SU-DHL-6 (cell line): ENCODE data around the gene CHRNA10.

ENCODE experiments used
- H2AFZ ChIP-seq: fragments of 200-600 bp; sonication (generic); 2 replicates; pipeline ENCODE4 v1.6.1; 2014; ENCODE audit warnings: low read depth, mild to moderate bottlenecking, moderate library complexity, mixed read lengths, antibody characterized with exemption, low read length; ENCODE audit not compliant: severe bottlenecking
- H3F3A ChIP-seq: fragments of 200-600 bp; shearing (Covaris generic); 2 replicates; pipeline ENCODE4 v1.6.0; 2016; ENCODE audit warnings: antibody characterized with exemption, mild to moderate bottlenecking; ENCODE audit not compliant: insufficient read depth
- H3K27ac ChIP-seq: fragments of 200-600 bp; sonication (generic); 2 replicates; pipeline ENCODE4 v1.5.1; 2016; ENCODE audit warnings: low read depth, mild to moderate bottlenecking, low read length, moderate library complexity, mixed read lengths
- H3K27me3 ChIP-seq: fragments of 200-600 bp; sonication (generic), shearing (Covaris generic); 2 replicates; pipeline ENCODE4 v1.6.0; 2014; ENCODE audit warnings: mild to moderate bottlenecking, low read length
- H3K36me3 ChIP-seq: fragments of 200-600 bp; sonication (generic); 2 replicates; pipeline ENCODE4 v1.6.1; 2014; ENCODE audit warnings: mild to moderate bottlenecking, low read length, mixed read lengths
- H3K4me2 ChIP-seq: fragments of 300-600, 200-600 bp; shearing (Covaris generic), sonication (generic); 2 replicates; pipeline ENCODE4 v1.6.0; 2014; ENCODE audit warnings: low read length, low read depth, mild to moderate bottlenecking; ENCODE audit not compliant: poor library complexity, severe bottlenecking
- H3K4me3 ChIP-seq: fragments of 200-600 bp; sonication (generic); 2 replicates; pipeline ENCODE4 v1.5.1; 2014; ENCODE audit warnings: antibody characterized with exemption, low read length, mild to moderate bottlenecking, mixed read lengths; ENCODE audit not compliant: insufficient read depth, poor library complexity, severe bottlenecking
- H3K79me2 ChIP-seq: fragments of 200-600 bp; sonication (generic); 2 replicates; pipeline ENCODE4 v1.6.1; 2014; ENCODE audit warnings: mild to moderate bottlenecking, low read length, moderate library complexity; ENCODE audit not compliant: insufficient read depth
- H3K9ac ChIP-seq: fragments of 200-600 bp; sonication (generic); 2 replicates; pipeline ENCODE4 v1.7.0; 2014; ENCODE audit warnings: mild to moderate bottlenecking, low read length
- H3K9me2 ChIP-seq: fragments of 200-600 bp; sonication (generic); replicated peaks from 2 replicates; pipeline ENCODE4 v1.6.1; 2014; ENCODE audit warnings: low read length; ENCODE audit not compliant: insufficient read depth
- H3K9me3 ChIP-seq: fragments of 200-600 bp; sonication (generic); 2 replicates; pipeline ENCODE4 v1.6.1; 2014; ENCODE audit warnings: low read length, mixed read lengths; ENCODE audit not compliant: insufficient read depth
- H4K20me1 ChIP-seq: fragments of 200-600 bp; sonication (generic); 2 replicates; pipeline ENCODE4 v1.6.1; 2014; ENCODE audit warnings: low read depth, mild to moderate bottlenecking, antibody characterized with exemption, low read length, moderate library complexity, mixed read lengths
- EZH2phosphoT487 ChIP-seq: fragments of 200-600 bp; sonication (generic), shearing (Covaris generic); conservative IDR thresholded peaks from 2 replicates; pipeline ENCODE4 v1.6.1; 2018; ENCODE audit warnings: mild to moderate bottlenecking, antibody characterized with exemption, low read length, moderate library complexity, mixed read lengths
- TF ChIP-seq, protein P1 (sequence below): fragments of 200-600 bp; sonication (generic); IDR thresholded peaks from one replicate; pipeline ENCODE4 v1.5.1; 2017; ENCODE audit warnings: antibody characterized with exemption, mild to moderate bottlenecking, low read length, moderate library complexity; ENCODE audit not compliant: insufficient read depth, poor library complexity, severe bottlenecking

CHRNA10 gene

DNA sequence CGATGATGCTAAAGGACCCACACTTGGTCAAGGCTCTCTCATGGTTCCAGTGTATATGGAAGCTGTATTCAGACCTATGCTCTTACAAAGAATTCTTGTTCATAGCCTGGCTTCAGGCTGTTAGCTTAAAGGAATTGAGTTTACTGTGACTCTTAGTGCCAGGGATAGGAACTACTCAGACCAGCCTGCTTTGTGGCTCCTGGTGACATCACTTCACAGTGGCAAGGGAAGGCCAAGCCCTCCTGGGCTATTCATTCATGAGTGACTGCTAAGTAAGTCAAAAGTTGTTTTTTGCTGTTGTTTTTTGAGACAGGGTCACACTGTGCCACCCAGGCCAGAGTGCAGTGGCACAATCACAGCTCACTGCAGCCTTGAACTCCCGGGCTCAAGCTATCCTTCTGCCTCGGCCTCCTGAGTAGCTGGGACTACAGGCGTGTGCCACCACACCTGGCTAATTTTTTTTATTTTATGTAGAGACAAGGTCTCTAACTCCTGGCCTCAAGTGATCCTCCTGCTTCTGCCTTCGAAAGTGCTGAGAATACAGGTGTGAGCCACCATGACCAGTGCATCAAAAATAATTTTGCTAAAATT is 39.0 kb downstream of the CHRNA10 start:
- no peak overlapping the region for H3K4me3 ChIP-seq
- no peak overlapping the region for H2AFZ ChIP-seq
- no peak overlapping the region for H3K27ac ChIP-seq
- no peaks in the 10 kb centered on the region for H3F3A ChIP-seq
- H3K9ac ChIP-seq, result no peak overlapping the region
- H3K36me3 ChIP-seq, result no peaks in the 10 kb centered on the region
- H3K9me2 ChIP-seq, result no peaks in the 10 kb centered on the region
- no peaks in the 10 kb centered on the region for H3K27me3 ChIP-seq
- no peak for TF ChIP-seq EZH2phosphoT487
- TF ChIP-seq, protein P1, sequence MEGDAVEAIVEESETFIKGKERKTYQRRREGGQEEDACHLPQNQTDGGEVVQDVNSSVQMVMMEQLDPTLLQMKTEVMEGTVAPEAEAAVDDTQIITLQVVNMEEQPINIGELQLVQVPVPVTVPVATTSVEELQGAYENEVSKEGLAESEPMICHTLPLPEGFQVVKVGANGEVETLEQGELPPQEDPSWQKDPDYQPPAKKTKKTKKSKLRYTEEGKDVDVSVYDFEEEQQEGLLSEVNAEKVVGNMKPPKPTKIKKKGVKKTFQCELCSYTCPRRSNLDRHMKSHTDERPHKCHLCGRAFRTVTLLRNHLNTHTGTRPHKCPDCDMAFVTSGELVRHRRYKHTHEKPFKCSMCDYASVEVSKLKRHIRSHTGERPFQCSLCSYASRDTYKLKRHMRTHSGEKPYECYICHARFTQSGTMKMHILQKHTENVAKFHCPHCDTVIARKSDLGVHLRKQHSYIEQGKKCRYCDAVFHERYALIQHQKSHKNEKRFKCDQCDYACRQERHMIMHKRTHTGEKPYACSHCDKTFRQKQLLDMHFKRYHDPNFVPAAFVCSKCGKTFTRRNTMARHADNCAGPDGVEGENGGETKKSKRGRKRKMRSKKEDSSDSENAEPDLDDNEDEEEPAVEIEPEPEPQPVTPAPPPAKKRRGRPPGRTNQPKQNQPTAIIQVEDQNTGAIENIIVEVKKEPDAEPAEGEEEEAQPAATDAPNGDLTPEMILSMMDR, result no peak
- H3K4me2 ChIP-seq, result no peak overlapping the region
- H3K9me3 ChIP-seq, result no peaks in the 10 kb centered on the region
- no peaks in the 10 kb centered on the region for H4K20me1 ChIP-seq
- no peaks in the 10 kb centered on the region for H3K79me2 ChIP-seq

DNA sequence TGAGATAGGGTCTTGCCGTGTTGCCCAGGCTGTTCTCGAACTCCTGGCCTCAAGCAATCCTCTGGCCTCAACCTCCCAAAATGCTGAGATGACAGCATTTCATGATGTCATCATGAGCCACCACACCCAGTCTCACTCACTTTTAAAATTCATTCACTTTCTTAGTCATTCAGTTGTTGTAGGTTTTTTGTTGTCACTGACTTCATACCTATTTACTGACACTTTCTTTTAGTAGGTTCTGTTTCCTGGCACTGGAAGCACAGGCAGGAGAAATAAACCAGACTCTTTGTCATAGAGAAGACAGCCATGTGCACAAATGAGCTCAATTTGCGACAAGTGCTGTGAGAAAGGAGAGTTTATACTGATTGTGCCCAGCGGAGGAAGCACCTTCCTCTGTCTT is 39.9 kb downstream of the CHRNA10 start:
- H3K9me3 ChIP-seq, result no peaks in the 10 kb centered on the region
- H3K9ac ChIP-seq, result no peak overlapping the region
- H3K4me2 ChIP-seq, result no peak overlapping the region
- TF ChIP-seq, protein P1, result no peak
- no peak for TF ChIP-seq EZH2phosphoT487
- H3F3A ChIP-seq, result no peaks in the 10 kb centered on the region
- no peak overlapping the region for H3K4me3 ChIP-seq
- no peaks in the 10 kb centered on the region for H4K20me1 ChIP-seq
- H3K79me2 ChIP-seq, result no peaks in the 10 kb centered on the region
- H3K27ac ChIP-seq, result no peak overlapping the region
- H3K36me3 ChIP-seq, result no peaks in the 10 kb centered on the region
- H3K9me2 ChIP-seq, result no peaks in the 10 kb centered on the region
- H3K27me3 ChIP-seq, result no peaks in the 10 kb centered on the region
- H2AFZ ChIP-seq, result no peak overlapping the region

DNA sequence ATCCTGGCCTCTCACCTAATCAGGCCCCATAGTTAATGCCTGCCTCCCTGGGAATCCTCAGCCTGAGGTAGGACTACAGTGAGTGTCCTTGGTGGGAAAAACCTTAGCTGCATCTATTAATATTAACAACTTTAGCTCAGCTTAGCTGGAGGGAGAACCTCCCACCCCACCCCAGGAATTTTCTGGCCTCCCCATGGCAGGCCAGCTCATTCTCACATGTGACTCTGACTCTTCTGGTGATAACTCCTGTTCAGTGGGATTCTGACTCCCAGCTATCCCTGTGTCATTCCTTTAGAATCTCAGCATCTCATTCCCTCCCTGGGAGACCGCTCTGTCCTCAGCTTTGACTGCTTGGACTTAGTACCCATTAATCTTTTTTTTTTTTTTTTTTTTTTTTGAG is 43.9 kb downstream of the CHRNA10 start:
- TF ChIP-seq, protein P1, result no peak
- Histone ChIP-seq H2AFZ (no peak overlapping the region), H3F3A (no peaks in the 10 kb centered on the region), H3K27ac (no peak overlapping the region), H3K27me3 (no peaks in the 10 kb centered on the region), H3K4me3 (no peak overlapping the region), H3K9ac (no peak overlapping the region), H3K4me2 (no peak overlapping the region), H3K36me3 (no peaks in the 10 kb centered on the region), H3K9me3 (no peaks in the 10 kb centered on the region), H3K79me2 (no peaks in the 10 kb centered on the region), H4K20me1 (no peaks in the 10 kb centered on the region), H3K9me2 (no peaks in the 10 kb centered on the region)
